ENCODE results near the gene MAMDC2.

Gene MAMDC2

GRCh38 chr9:70060148-70060882 is 16.7 kb downstream of the MAMDC2 start:
- no peak for TF ChIP-seq CTCF (IDR thresholded peaks at IDR 0.05; ENCODE audit: low read depth, low read length)
- no peak for DNase-seq (ENCODE audit: low read depth in 2 of 2)
- no peak overlapping the region for H3K4me3 ChIP-seq (replicated peaks in 1 of 2; ENCODE audit: low read depth in 2 of 2, low read length in 2 of 2)

- no peak for DNase-seq (ENCODE audit: low read depth in 2 of 2)
- TF ChIP-seq CTCF (IDR thresholded peaks at IDR 0.05; ENCODE audit: low read depth, low read length) = no peak
- no peak overlapping the region for H3K4me3 ChIP-seq (replicated peaks in 1 of 2; ENCODE audit: low read depth in 2 of 2, low read length in 2 of 2)
Observed at GRCh38 chr9:70060883-70061507, 17.3 kb downstream of the MAMDC2 start.

GRCh38 chr9:70061776-70062175 is 18.1 kb downstream of the MAMDC2 start:
- H3K4me3 ChIP-seq (replicated peaks in 1 of 2; ENCODE audit: low read depth in 2 of 2, low read length in 2 of 2) = no peak overlapping the region
- DNase-seq (ENCODE audit: low read depth in 2 of 2) = peak in 1 of 2 donors; percentile 54
- TF ChIP-seq CTCF (IDR thresholded peaks at IDR 0.05; ENCODE audit: low read depth, low read length) = no peak

GRCh38 chr9:70064496-70064895 is 20.8 kb downstream of the MAMDC2 start:
- H3K4me3 ChIP-seq (replicated peaks in 1 of 2; ENCODE audit: low read depth in 2 of 2, low read length in 2 of 2) = no peak overlapping the region
- TF ChIP-seq CTCF (IDR thresholded peaks at IDR 0.05; ENCODE audit: low read depth, low read length) = no peak
- DNase-seq (ENCODE audit: low read depth in 2 of 2) = no peak

GRCh38 chr9:70065572-70065971 is 21.9 kb downstream of the MAMDC2 start:
- no peak for TF ChIP-seq CTCF (IDR thresholded peaks at IDR 0.05; ENCODE audit: low read depth, low read length)
- no peak overlapping the region for H3K4me3 ChIP-seq (replicated peaks in 1 of 2; ENCODE audit: low read depth in 2 of 2, low read length in 2 of 2)
- peak in 1 of 2 donors; percentile 37 for DNase-seq (ENCODE audit: low read depth in 2 of 2)

- TF ChIP-seq CTCF (IDR thresholded peaks at IDR 0.05; ENCODE audit: low read depth, low read length) = no peak
- no peak for DNase-seq (ENCODE audit: low read depth in 2 of 2)
- H3K4me3 ChIP-seq (replicated peaks in 1 of 2; ENCODE audit: low read depth in 2 of 2, low read length in 2 of 2) = no peak overlapping the region
Observed at GRCh38 chr9:70066418-70066817, 22.8 kb downstream of the MAMDC2 start.
